Fibroblast of the conjunctiva (primary cell): ENCODE data around the gene RNF207.
A peak's percentile ranks its signal among the peaks of the same experiment; 100 is the strongest.

Experiments
- DNase-seq: peaks from one replicate; pipeline ENCODE4 v3.0.0-alpha.2; 2010; ENCODE audit warnings: low read depth

Gene RNF207

GRCh38 chr1:6234502-6235295, 28.8 kb downstream of the RNF207 start:
- DNase-seq: no peak

DNA sequence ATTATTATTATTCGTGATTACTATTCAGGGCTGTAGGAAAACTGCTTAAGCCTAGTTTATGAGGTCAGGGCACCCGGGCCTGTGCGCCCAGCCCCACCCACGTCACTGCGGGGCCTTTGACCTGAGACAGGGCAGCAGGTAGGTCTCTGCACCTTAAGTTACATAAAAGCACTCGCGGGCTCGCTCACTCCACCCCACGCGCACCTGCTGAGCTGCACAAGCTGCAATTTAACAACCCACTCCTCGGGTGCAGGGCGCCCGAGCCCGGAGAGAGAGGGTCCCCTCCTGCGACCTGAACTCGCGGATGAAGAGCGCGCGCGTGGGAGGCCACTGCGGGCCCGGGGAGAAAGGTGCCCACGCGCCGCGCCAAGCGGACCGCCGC, 29.4 kb downstream of the RNF207 start:
- DNase-seq: no peak

GRCh38 chr1:6237093-6237492, 31.2 kb downstream of the RNF207 start:
- DNase-seq: no peak

- no peak for DNase-seq
These were observed 33.4 kb downstream of the RNF207 start for GRCh38 chr1:6239213-6239752.

GRCh38 chr1:6239950-6240768, 34.2 kb downstream of the RNF207 start:
- peak; percentile 48 for DNase-seq

GRCh38 chr1:6241107-6241886, 35.4 kb downstream of the RNF207 start:
- no peak for DNase-seq

DNA sequence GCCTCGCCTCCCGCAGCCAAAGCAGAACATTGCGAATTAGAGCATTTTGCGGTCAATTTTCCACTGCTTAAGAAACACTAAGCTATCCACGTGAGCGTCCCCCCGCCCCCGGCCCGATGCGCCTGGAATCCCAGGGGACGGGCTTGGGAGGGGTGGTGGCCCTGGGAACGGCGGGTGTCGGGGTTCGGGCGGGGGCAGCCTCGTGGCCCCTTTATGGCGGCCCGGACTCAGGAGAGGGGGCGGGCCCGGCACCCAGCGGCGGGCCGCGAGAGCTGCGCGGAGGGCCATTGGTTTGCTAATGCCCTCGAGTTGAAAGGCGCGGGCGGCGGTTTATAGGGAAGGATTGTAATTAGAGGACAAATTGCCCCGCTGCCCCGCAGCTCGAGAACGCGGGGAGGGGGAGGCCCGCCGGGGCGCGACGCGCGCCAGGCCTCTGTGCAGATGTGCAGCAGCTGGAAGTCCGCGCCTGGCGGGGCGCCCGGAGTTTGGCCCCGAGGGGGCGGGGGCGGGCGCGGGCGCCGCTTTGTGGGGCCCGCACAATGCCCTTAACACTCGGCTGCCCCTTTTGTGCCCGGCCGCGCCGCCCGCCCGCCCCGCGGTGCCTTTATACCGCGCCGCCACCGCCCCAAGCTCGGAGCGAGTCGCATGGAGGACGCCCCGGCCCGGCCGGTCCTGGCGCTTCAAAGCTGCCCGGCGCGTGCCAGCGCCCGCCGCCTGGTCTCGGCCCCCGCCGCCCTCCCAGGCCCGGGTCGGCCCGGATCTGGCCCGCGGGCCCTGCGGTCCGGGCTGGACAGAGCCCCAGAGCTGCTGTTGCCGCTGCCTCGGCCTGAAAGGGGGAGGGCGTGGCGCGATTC, 36.2 kb downstream of the RNF207 start:
- no peak for DNase-seq

DNA sequence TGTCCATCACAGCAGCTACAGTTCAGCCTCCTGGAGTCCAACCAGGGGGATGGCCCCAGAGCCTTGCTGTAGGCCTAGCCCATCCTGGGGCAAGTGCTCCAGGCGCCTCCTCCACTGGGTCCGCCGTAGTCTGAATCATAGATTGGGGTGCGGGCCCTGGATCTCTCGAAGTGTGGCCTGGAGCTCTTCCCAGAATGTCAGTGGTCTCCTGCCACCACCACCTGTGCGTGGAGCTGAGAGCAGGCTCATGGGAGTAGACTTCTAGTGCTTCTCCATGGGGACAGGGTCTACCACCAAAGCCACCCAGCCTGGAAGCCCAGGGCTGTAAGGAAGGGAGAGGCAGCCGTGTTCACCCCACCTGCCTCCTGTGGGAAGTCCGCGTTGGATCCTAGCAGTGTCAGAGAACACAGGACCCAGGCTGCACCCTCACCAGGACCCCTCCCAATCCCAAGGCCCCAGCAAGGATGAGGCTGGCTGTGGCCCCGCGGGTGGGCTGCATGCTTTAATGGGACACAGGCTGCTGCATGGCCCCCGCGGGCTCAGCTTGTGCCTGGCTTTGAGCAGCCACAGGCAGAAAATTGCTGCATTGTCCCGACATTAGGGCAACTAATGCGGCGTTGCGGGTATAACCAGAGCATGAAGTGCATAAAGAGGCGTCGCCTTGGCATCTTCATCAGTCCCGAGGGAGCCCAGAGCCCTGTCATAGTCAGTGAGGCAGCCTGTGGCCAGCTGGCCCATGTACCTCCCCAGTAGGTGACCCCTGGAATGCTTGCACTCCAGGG, 37.3 kb downstream of the RNF207 start:
- no peak for DNase-seq

DNA sequence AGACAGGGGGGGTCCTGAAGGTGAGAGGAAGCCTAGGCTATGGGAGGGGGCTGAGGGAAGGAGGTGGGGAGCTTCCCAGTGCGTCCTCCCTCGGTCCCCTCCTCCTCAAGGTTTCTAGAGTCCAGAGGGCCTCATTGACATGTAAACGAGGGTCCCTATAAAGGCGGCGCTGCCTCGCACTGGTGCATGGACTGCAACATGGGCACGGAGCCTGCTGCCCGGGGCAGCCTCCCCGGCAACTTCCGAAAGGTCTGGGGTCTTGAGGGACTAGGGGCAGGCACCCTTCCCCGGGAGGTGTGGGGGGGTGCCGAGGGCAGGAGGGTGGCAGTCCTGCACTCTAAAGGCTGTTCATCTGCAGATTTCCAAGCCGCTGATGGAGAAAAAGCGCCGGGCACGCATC, 38.1 kb downstream of the RNF207 start, which contains the start of gene HES3:
HES3 (plus strand) TSS at position 187 of the 400 bp plus-strand sequence; CDS start at position 374, 187 bp downstream.
- no peak for DNase-seq

- no peak for DNase-seq
These were observed 38.6 kb downstream of the RNF207 start for GRCh38 chr1:6244401-6245049.

GRCh38 chr1:6245086-6245868, 39.4 kb downstream of the RNF207 start:
- DNase-seq: peak; percentile 61

GRCh38 chr1:6245869-6246496, 40.1 kb downstream of the RNF207 start:
- no peak for DNase-seq

DNA sequence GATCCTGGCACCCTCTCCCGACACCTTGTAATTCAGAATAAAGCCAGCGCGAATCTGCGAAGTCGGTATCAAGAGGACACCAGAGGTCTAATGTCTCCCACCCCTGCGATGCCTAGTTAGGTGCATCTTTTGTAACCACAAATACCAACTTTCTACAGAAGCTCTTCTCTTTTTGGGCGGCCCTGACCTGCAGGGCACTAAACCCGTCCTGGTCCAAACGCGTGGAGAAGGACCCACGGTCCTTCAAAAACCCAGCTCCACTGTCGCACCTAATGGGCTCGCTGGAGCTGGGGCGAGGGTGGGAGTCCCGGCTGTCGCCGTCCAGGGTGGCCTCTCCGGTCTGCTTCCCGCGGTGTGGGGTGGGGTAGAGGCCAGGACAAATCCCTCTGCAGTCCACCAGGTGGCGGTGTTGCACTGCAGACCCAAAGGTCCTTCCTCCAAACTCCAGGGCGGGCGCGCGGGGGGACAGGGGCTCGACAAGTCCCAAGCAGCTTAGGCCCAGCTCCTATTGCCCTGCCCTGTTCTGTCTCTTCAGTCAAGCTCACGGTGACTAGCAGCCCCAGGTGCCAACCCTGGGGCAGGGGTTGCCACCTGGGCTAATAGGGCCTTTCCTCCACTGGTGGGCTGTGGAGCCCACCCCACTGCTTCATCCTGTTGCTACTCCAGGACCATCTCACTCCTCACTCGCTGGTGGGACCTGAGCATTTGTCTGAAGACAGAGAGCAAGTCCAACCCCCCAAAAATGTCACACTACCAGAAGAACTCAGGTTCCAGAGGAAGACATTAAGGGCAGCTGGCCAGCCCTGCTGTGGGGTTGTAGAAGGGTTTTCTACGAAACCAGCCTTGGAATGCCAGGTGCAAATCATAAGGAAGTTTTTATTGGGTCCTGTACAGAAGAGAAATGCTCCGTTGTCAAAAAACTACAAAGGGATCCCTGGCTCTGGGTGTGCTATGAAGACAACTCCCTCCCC, 40.9 kb downstream of the RNF207 start:
- peak; percentile 60 for DNase-seq

- no peak for DNase-seq
These were observed 41.7 kb downstream of the RNF207 start for GRCh38 chr1:6247651-6248050.

DNA sequence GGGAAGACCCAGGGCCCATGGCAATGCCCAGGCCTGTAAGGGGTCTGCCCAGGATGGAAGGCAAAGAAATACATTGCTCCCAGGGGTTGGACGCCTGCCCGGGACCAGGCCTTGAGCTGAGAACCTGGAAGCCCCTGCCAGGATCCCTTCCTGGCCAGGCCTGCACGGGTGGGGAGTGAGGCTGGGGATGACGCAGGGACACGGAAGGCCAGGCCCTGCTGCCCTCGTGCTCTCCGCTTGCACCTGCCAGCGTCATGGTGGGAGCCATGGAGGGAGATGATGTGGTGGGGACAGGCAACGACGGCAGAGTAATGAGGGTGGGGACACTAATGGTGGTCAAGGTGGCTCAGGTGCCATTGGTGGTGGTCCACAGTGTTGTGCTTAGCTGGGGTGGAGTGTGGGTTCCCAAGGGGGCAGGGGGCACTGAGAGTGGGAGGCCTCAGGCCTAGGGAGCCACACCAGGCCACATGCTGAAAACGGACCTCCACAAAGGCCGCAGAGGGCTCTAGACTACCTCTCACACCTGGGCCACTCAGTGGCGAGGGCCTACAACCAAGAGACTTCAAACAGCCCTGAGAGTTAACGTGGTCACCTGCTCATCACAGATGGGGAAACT, 42.4 kb downstream of the RNF207 start:
- DNase-seq: no peak

GRCh38 chr1:6248932-6249738, 43.2 kb downstream of the RNF207 start:
- DNase-seq: no peak
